H1 (cell line): ENCODE results near the gene SEPTIN1. TPM values are rescaled to one million over a fixed set of nuclear protein-coding genes. Genes with fewer than 3 reads are reported as not detected.
A peak's percentile ranks its signal among the peaks of the same experiment; 100 is the strongest.

Experiments used
- BRCA1 ChIP-seq: IDR thresholded peaks from 2 replicates; pipeline ENCODE4 v1.6.1; 2012; ENCODE audit warnings: low read depth, low read length, improper control_type of control experiment
- POLR2A ChIP-seq, 2 experiments: IDR thresholded peaks; 1 replicate in 1 of 2; 2 replicates in 1 of 2; pipeline ENCODE4 v1.6.1; 2011; ENCODE audit warnings: low read depth in 2 of 2, low read length in 2 of 2, mild to moderate bottlenecking in 2 of 2; ENCODE audit errors: control extremely low read depth in 1 of 2
- TCF12 ChIP-seq: IDR thresholded peaks from 2 replicates; pipeline ENCODE4 v1.6.1; 2011; ENCODE audit warnings: low read depth, mild to moderate bottlenecking, low read length
- ZNF274 ChIP-seq: IDR thresholded peaks from 2 replicates; pipeline ENCODE4 v1.7.0; 2012; ENCODE audit warnings: low read length, borderline replicate concordance; ENCODE audit errors: extremely low read depth
- polyA plus RNA-seq, 7 experiments: library from polyadenylated mRNA; depleted of rRNA in 3 of 7; stranded (reverse) in 5 of 7; unstranded in 2 of 7; fragments of >200 nt in 5 of 7; fragments of 200-250 nt in 2 of 7; gene quantifications; 1 replicate in 5 of 7; 2 replicates in 1 of 7; 4 replicates in 1 of 7; pipeline versions ENCODE4 v1.2.1 to v1.2.3, GENCODE V29; 2011 to 2013; ENCODE audit warnings: missing spikeins in 2 of 7, mixed read lengths in 2 of 7
- total RNA-seq: library from RNA; stranded (reverse); fragmentation: NEBNext Ultra II Directional; extraction: Animal tissue kit (Norgen Biotek cat#: 25700); gene quantifications from 2 replicates; pipeline ENCODE4 v1.2.1, GENCODE V29; 2021
- TF ChIP-seq, protein P1 (sequence below): fragments of 300-600 bp; sonication (generic); IDR thresholded peaks from 2 replicates; pipeline ENCODE4 v1.7.1; 2012; ENCODE audit warnings: low read length, moderate library complexity, mild to moderate bottlenecking, inconsistent platforms; ENCODE audit not compliant: insufficient replicate concordance

SEPTIN1 gene
- total and polyA plus RNA-seq, 2 of the 8 experiments (the other 6 are each of a cell fraction or from before 2014, with no cell fraction given), result 0.24 to 1.4 TPM

DNA sequence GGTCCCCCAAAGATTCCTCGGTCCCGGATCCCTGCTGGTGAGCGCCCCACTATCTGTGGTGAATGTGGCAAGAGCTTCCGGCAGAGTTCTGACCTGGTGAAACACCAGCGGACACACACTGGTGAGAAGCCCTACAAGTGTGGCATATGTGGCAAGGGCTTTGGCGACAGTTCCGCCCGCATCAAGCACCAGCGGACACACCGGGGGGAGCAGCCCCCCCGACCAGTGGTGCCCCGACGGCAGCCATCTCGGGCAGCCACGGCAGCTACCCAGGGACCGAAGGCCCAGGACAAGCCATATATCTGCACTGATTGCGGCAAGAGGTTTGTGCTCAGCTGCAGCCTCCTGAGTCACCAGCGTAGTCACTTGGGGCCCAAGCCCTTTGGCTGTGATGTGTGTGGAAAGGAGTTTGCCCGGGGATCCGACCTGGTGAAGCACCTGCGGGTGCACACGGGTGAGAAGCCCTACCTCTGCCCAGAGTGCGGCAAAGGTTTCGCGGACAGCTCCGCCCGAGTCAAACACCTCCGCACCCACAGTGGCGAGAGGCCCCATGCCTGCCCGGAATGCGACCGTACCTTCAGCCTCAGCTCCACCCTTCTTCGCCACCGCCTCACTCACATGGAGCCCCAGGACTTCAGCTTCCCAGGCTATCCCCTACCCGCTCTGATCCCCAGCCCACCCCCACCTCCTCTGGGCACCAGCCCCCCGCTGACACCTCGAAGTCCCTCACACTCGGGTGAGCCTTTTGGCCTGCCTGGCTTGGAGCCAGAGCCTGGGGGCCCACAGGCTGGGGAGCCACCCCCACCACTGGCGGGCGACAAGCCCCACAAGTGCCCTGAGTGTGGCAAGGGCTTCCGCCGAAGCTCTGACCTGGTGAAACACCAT lies 15.7 kb upstream of the SEPTIN1 start (continued):
- TF ChIP-seq ZNF274, result no peak
- TF ChIP-seq BRCA1, result no peak
- TF ChIP-seq TCF12, result no peak
- TF ChIP-seq, protein P1, sequence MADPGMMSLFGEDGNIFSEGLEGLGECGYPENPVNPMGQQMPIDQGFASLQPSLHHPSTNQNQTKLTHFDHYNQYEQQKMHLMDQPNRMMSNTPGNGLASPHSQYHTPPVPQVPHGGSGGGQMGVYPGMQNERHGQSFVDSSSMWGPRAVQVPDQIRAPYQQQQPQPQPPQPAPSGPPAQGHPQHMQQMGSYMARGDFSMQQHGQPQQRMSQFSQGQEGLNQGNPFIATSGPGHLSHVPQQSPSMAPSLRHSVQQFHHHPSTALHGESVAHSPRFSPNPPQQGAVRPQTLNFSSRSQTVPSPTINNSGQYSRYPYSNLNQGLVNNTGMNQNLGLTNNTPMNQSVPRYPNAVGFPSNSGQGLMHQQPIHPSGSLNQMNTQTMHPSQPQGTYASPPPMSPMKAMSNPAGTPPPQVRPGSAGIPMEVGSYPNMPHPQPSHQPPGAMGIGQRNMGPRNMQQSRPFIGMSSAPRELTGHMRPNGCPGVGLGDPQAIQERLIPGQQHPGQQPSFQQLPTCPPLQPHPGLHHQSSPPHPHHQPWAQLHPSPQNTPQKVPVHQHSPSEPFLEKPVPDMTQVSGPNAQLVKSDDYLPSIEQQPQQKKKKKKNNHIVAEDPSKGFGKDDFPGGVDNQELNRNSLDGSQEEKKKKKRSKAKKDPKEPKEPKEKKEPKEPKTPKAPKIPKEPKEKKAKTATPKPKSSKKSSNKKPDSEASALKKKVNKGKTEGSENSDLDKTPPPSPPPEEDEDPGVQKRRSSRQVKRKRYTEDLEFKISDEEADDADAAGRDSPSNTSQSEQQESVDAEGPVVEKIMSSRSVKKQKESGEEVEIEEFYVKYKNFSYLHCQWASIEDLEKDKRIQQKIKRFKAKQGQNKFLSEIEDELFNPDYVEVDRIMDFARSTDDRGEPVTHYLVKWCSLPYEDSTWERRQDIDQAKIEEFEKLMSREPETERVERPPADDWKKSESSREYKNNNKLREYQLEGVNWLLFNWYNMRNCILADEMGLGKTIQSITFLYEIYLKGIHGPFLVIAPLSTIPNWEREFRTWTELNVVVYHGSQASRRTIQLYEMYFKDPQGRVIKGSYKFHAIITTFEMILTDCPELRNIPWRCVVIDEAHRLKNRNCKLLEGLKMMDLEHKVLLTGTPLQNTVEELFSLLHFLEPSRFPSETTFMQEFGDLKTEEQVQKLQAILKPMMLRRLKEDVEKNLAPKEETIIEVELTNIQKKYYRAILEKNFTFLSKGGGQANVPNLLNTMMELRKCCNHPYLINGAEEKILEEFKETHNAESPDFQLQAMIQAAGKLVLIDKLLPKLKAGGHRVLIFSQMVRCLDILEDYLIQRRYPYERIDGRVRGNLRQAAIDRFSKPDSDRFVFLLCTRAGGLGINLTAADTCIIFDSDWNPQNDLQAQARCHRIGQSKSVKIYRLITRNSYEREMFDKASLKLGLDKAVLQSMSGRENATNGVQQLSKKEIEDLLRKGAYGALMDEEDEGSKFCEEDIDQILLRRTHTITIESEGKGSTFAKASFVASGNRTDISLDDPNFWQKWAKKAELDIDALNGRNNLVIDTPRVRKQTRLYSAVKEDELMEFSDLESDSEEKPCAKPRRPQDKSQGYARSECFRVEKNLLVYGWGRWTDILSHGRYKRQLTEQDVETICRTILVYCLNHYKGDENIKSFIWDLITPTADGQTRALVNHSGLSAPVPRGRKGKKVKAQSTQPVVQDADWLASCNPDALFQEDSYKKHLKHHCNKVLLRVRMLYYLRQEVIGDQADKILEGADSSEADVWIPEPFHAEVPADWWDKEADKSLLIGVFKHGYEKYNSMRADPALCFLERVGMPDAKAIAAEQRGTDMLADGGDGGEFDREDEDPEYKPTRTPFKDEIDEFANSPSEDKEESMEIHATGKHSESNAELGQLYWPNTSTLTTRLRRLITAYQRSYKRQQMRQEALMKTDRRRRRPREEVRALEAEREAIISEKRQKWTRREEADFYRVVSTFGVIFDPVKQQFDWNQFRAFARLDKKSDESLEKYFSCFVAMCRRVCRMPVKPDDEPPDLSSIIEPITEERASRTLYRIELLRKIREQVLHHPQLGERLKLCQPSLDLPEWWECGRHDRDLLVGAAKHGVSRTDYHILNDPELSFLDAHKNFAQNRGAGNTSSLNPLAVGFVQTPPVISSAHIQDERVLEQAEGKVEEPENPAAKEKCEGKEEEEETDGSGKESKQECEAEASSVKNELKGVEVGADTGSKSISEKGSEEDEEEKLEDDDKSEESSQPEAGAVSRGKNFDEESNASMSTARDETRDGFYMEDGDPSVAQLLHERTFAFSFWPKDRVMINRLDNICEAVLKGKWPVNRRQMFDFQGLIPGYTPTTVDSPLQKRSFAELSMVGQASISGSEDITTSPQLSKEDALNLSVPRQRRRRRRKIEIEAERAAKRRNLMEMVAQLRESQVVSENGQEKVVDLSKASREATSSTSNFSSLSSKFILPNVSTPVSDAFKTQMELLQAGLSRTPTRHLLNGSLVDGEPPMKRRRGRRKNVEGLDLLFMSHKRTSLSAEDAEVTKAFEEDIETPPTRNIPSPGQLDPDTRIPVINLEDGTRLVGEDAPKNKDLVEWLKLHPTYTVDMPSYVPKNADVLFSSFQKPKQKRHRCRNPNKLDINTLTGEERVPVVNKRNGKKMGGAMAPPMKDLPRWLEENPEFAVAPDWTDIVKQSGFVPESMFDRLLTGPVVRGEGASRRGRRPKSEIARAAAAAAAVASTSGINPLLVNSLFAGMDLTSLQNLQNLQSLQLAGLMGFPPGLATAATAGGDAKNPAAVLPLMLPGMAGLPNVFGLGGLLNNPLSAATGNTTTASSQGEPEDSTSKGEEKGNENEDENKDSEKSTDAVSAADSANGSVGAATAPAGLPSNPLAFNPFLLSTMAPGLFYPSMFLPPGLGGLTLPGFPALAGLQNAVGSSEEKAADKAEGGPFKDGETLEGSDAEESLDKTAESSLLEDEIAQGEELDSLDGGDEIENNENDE, result no peak
- TF ChIP-seq POLR2A (IDR thresholded peaks at IDR 0.05; ENCODE audit: control extremely low read depth in 1 of 2, low read depth in 2 of 2, low read length in 2 of 2), result peak in 1 of 2 experiments; percentile 60; a peak in 1 of 3 replicates
